ENCODE results near the gene EHD4. TPM values are rescaled to one million over a fixed set of nuclear protein-coding genes. Genes with fewer than 3 reads are reported as not detected.
A peak's percentile ranks its signal among the peaks of the same experiment; 100 is the strongest.

Gene EHD4
- total RNA-seq, 2 donors from 2014 or later, result 18.4 to 22.6 TPM

- WGBS, result 87% methylated on average over 13 of the region's 15 CpGs
- DNase-seq (ENCODE audit: low spot score), result no peak
- H3K27me3 ChIP-seq (replicated peaks; ENCODE audit: insufficient read depth), result no peaks in the 10 kb centered on the region
- no peak within 1 kb of the TSS for H3K4me3 ChIP-seq
- no peaks in the 10 kb centered on the region for H3K36me3 ChIP-seq
- H3K9me3 ChIP-seq, result no peaks in the 10 kb centered on the region
- no peak for TF ChIP-seq CTCF (IDR thresholded peaks at IDR 0.05)
- no peak for TF ChIP-seq POLR2AphosphoS5 (IDR thresholded peaks at IDR 0.05)
- peaks cover 3% of the 10 kb centered on the region for H3K4me1 ChIP-seq (replicated peaks)
- no peak within 1 kb of the TSS for H3K27ac ChIP-seq
- intact Hi-C loops (cut with DNase I), result no loop called here
These were observed 78.7 kb downstream of the EHD4 start, which contains the start of gene SPTBN5 for GRCh38 chr15:41893422-41894250. Gene SPTBN5 (minus strand): TSS chr15:41894053. CDS start chr15:41893497, 556 bp downstream.

- 73% methylated on average over 17 of the region's 22 CpGs for WGBS
- peak; percentile 85 for DNase-seq (ENCODE audit: low spot score)
- Histone ChIP-seq H3K36me3 (no peaks in the 10 kb centered on the region), H3K27me3 (replicated peaks; ENCODE audit: insufficient read depth) (no peaks in the 10 kb centered on the region), H3K27ac (no peak overlapping the region), H3K4me1 (replicated peaks) (peaks cover 3% of the 10 kb centered on the region), H3K4me3 (no peak overlapping the region), H3K9me3 (no peaks in the 10 kb centered on the region)
- no peak for TF ChIP-seq POLR2A (IDR thresholded peaks at IDR 0.05)
- peak in 1 of 4 experiments; percentile 6 for TF ChIP-seq CTCF (IDR thresholded peaks at IDR 0.05)
- TF ChIP-seq POLR2AphosphoS5 (IDR thresholded peaks at IDR 0.05), result peak; percentile 63
- intact Hi-C loops (cut with DNase I), result no loop called here
These were observed 79.5 kb downstream of the EHD4 start for GRCh38 chr15:41892621-41893421.

GRCh38 chr15:41891946-41892345 lies 80.4 kb downstream of the EHD4 start:
- DNase-seq (ENCODE audit: low spot score), result no peak
- Histone ChIP-seq H3K27me3 (replicated peaks; ENCODE audit: insufficient read depth) (no peaks in the 10 kb centered on the region), H3K36me3 (no peaks in the 10 kb centered on the region), H3K4me3 (no peak overlapping the region), H3K9me3 (no peaks in the 10 kb centered on the region), H3K4me1 (replicated peaks) (peaks cover 3% of the 10 kb centered on the region), H3K27ac (no peak overlapping the region)
- intact Hi-C loops (cut with DNase I), result no loop called here
- TF ChIP-seq POLR2AphosphoS5 (IDR thresholded peaks at IDR 0.05), result no peak
- no peak for TF ChIP-seq POLR2A (IDR thresholded peaks at IDR 0.05)
- TF ChIP-seq CTCF (IDR thresholded peaks at IDR 0.05), result no peak
- WGBS, result 80% methylated on average over 3 of the region's 3 CpGs

- Histone ChIP-seq H3K4me1 (replicated peaks) (peaks cover 3% of the 10 kb centered on the region), H3K4me3 (no peak overlapping the region), H3K27ac (no peak overlapping the region), H3K9me3 (no peaks in the 10 kb centered on the region), H3K36me3 (no peaks in the 10 kb centered on the region), H3K27me3 (replicated peaks; ENCODE audit: insufficient read depth) (no peaks in the 10 kb centered on the region)
- intact Hi-C loops (cut with DNase I), result no loop called here
- no peak for TF ChIP-seq POLR2A (IDR thresholded peaks at IDR 0.05)
- no peak for TF ChIP-seq POLR2AphosphoS5 (IDR thresholded peaks at IDR 0.05)
- no peak for TF ChIP-seq CTCF (IDR thresholded peaks at IDR 0.05)
- no peak for DNase-seq (ENCODE audit: low spot score)
- 88% methylated on average over 6 of the region's 6 CpGs for WGBS
These were observed 81.1 kb downstream of the EHD4 start for GRCh38 chr15:41891226-41891625.
